ENCODE data around the gene SLC22A17.
A peak's percentile ranks its signal among the peaks of the same experiment; 100 is the strongest.

The SLC22A17 gene

DNA sequence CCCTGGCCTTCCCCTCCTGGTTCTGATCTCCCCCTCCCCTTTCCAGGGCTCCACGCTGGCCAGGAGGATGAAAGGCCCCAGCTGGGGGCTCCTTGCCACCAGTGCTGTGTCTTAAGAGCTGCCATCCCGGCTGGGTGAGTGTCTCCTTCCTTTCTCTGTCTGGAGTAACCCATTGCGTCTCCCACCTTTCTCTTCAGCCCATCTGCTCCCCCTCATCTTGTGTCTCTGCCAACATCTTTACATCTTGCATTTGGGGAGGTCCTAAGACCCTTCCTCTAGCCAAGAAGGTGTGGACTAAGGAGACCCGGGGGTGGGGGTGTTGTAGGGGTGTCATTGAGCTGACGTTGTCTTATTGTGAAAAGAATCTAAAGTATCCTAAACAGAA lies 45.5 kb downstream of the SLC22A17 start:
- TF ChIP-seq, protein P1, sequence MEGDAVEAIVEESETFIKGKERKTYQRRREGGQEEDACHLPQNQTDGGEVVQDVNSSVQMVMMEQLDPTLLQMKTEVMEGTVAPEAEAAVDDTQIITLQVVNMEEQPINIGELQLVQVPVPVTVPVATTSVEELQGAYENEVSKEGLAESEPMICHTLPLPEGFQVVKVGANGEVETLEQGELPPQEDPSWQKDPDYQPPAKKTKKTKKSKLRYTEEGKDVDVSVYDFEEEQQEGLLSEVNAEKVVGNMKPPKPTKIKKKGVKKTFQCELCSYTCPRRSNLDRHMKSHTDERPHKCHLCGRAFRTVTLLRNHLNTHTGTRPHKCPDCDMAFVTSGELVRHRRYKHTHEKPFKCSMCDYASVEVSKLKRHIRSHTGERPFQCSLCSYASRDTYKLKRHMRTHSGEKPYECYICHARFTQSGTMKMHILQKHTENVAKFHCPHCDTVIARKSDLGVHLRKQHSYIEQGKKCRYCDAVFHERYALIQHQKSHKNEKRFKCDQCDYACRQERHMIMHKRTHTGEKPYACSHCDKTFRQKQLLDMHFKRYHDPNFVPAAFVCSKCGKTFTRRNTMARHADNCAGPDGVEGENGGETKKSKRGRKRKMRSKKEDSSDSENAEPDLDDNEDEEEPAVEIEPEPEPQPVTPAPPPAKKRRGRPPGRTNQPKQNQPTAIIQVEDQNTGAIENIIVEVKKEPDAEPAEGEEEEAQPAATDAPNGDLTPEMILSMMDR (IDR thresholded peaks at IDR 0.05; ENCODE audit: extremely low read depth, missing control alignments), result no peak
- no peak for DNase-seq (ENCODE audit: low spot score)

DNA sequence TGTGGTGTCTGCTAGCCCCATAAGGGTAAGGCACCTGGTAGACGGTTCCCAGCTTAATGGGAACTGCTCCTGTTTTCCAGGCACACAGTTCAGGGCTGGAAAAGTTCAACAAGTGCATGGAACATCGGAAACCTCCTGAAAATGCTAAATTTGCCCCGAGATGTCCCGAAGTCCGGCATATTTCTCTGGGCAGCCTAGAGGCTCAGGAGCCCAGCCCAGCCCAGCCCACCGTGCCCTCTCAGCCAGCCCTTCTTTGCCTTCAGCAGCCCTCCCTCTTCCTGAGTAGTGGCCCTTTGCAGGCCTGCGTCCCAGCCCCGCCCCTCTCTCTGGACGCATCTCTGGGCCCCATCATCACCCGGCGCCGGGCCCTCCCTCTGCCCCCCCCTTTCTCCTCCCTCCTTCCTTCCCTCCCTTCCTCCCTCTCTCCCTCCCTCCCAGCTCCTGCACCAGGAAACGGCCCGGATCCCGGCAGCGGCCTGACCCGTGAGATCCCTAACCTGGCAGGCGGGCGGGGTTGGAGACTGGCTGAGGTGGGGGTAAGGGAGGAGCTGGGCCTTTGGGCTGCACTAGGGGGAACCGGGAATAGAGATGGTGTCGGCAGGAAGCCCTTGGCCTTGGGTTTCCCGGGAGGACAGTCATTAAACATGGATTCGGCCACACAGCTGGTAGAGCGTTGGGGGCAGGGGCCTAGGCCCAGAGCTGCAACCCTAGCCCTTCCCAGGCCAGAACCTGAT lies 46.1 kb downstream of the SLC22A17 start, which contains the start of gene BCL2L2:
BCL2L2 (plus strand) TSS at position 422 of the 734 bp plus-strand sequence. CDS start 935 bp downstream, outside the sequence.
- peak; percentile 79 for DNase-seq (ENCODE audit: low spot score)
- TF ChIP-seq, protein P1 (IDR thresholded peaks at IDR 0.05; ENCODE audit: extremely low read depth, missing control alignments), result no peak

DNA sequence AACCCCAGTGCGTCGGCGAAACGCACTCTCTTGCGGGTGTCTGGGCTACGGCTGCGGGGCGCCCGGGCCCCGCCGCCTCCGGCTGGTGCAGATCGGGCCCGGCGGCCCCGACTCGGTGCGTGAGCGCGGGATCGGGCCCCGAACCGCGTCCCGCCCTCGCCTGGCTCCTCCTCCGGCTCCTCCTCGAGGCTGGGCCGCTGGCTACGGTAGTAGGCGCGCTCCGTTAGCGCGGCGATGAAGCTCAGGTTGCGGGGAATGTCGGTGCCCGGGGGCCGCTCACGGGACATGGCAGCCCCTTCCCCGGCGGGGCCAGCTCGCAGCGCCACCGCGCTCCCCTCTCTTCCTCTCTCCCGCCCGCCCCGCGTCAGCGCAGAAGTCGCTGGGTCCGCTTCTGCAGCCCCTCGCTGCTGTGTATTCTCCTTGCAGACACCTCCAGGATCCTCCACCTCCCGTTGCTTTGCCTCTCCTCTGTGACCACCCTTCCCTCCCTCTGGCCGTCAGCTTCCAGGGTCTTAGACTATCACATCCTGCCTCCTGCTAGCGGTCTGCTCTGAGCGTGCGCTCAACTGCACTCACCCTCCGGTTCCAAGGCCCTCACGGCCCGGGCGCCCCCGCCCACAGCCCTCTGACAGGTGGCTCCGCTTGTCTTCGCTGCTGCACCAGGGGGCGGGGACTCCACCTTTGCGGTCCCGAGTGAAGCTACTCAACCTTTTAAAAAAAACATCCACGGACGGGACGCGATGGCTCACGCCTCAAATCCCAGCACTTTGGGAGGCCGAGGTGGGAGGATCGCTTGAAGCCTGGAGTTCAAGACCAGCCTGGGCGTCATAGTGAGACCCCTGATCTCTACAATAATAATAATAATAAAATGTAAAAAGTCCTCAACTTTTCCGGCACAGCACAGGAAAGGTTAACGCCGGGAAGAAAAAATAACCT lies 50.1 kb downstream of the SLC22A17 start, which contains the start of gene PPP1R3E:
PPP1R3E (minus strand) TSS at position 570 of the 936 bp plus-strand sequence; CDS start at position 287, 283 bp downstream.
- peak; percentile 83 for DNase-seq (ENCODE audit: low spot score)

DNA sequence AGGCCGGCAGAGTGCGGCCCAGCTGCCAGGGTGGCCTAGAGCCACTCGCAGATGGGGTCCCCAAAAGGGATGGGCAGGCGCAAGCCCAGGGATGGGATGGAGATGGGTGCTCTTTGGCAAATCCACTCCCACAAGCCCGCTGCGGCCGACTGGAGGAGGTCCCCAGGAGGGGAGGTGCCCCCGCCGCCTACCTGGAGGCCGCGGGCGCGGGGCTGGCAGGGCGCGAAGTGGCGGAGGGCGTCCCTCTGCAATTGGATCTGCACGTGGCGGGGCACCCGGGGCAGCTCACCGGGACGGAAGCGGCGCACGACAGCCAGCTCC lies 50.8 kb downstream of the SLC22A17 start:
- DNase-seq (ENCODE audit: low spot score), result no peak
- TF ChIP-seq, protein P1 (IDR thresholded peaks at IDR 0.05; ENCODE audit: extremely low read depth, missing control alignments), result no peak

More for the DNA sequence above, 50.1 kb downstream of the SLC22A17 start, which contains the start of gene PPP1R3E:
- TF ChIP-seq, protein P1 (IDR thresholded peaks at IDR 0.05; ENCODE audit: extremely low read depth, missing control alignments), result no peak

DNA sequence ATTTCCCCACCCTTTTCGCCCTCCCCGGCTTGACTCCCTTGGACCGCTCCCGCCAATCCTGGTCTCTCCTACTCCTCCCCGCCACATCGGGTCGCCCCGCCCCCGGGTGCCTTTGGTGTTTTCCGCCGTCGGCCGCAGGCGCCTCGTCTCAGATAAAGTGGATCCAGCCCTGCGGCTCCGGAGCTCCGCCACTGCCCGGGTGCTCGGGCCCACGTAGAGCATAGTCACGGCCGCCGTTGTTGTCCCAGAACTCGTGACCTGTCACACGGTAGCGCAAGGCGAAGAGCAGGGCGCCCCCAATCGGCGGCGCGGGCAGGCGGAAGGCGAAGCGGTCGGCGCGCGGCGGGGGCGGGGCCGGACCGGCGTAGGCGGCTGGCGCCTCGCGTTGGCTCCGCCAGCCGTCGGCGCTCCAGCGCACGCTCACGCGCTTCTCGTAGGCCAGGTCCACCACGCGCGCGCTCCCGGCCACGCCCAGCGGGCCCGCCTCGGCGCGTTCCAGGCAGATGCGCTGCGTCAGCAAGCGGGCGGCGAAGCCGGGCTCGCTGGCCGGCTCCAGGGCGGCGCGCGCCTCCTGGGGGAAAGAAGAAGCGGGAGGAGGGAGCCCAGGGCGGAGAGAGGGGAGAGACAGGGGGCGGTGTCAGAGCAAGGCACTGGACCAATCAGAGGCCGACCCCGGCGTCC lies 51.3 kb downstream of the SLC22A17 start:
- TF ChIP-seq, protein P1 (IDR thresholded peaks at IDR 0.05; ENCODE audit: extremely low read depth, missing control alignments), result peak; percentile 91

DNA sequence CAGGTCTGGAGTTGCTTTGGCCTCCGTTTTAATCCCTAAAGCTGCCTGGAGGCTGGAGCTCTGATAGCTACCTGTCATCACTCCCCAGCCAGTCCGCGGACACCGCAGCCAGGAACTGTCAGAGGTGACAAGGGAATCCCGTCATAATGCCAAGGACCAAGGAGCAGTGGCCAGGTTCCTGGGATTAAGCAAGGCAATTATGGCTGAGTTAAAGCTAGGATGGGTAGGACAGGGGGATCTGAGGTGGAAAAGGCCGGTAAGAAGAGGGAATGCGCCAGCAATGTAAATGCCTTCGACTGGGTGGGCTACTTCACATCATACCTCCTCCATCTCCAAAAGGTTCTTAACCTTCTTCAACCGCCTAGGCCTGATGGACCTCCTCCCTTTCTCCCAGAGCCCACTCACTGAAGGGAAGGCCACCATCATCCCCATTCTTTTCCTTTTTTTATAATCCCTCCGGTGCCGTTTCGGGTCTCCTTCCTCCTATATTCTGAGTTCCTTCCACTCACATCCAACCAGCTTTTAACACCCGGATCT lies 51.9 kb downstream of the SLC22A17 start:
- TF ChIP-seq, protein P1 (IDR thresholded peaks at IDR 0.05; ENCODE audit: extremely low read depth, missing control alignments), result no peak
- DNase-seq (ENCODE audit: low spot score), result peak; percentile 19

More for the DNA sequence above, 51.3 kb downstream of the SLC22A17 start:
- peak; percentile 99 for DNase-seq (ENCODE audit: low spot score)
